HG02610 (cell line): ENCODE results near the gene ATP2A2.
"Not testable (repeated sequence)": the region's sequence is repeated elsewhere in the genome, so short reads cannot be mapped to it uniquely, and the experiment has no call there.

ENCODE experiments used
- ATAC-seq: cut with Tn5 transposase; IDR thresholded peaks from one replicate; pipeline ENCODE4 v1.9.1; 2021; ENCODE audit warnings: mild to moderate bottlenecking, moderate library complexity; ENCODE audit not compliant: unreplicated experiment

The ATP2A2 gene

DNA sequence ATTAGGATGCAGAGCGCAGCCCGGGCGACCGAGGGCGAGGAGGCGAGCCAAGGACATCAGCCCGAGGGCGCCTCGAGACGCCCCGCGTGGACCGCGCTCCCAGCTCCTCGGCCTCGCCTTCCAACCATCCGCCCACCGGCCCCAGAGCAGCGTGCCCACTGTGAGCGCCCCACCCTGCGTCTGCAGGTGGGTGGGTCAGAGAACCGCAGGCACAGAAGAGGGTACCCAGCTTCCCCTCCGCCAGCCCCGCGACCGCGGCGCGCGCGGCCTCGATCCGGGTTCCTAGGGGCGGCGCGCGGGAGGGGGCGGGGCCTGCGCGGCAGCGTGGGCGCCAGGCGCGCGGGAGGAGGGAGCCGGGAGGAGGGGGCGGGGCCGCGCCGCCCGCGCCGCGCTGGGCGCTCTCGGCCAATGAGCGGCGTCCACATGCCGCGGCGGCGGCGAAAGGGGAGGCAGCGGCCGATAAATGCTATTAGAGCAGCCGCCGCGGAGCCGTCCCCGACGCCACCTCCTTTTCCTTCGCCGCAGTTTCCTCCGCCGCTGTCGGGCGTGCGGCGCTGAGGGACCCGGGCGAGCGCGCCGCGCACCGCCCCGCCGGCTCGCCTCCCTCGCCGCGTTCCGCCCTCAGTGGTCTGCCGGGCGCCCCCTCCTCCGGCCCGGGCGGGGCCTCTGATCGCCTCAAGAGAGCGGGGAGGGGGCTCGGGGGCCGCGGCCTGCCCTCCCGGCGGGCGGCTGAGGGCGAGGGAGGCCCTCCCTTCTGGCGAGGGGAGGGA is at the start of gene ATP2A2:
Gene ATP2A2 (plus strand): TSS at position 469 of the 770 bp plus-strand sequence. CDS start 543 bp downstream, outside the sequence.
- peak; percentile 80 for ATAC-seq

DNA sequence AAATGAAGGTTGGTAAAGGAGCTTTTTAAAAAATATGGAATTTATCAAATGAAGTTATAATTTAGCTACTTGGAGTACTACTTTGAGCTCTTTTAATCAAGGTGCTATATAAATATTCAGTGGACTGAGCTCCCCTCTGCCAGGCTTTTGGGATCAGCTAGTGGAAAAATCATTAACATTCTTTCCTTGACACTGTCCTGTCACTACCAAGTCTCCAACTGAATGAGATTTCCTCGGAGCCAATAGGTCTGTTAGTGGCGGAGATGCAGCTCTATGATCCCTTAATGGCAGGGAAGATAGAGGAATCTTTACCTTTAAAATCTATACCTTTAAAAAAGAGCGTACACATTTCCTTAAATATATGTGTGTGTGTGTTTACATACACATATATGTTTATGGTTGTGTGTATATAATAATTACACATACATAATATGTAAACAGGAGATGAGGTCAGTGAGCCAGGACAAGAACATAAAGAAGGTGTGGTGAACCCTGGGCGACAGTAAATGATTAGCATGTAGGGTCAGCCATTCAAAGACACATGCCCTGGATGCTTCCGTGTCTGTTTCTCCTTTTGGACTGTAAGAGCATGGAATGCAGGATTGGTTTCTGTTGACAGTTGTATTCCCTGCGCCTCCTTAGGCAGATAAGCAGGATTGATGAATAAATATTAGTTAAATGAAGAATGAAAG is 47.7 kb upstream of the ATP2A2 start:
- ATAC-seq = no peak

DNA sequence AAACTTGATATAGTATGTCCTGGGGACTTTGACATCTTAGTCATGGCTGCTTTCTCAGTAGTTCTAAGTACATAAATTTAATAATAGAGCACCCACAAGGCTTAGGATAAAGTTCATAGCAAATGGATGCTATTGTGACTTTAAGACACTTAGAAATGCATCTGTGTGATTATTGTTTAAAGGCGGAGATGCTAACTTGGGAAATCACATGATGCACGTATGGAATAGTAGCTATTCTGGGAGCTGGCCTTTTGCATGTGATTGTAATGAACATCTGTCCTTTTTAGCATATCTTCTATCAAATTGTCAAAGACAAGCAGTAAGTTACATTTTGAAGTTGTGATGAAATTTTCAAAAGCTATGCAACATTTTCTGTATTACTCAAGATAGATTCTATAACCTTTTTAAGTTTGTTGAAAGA is 46.7 kb upstream of the ATP2A2 start:
- ATAC-seq = no peak

DNA sequence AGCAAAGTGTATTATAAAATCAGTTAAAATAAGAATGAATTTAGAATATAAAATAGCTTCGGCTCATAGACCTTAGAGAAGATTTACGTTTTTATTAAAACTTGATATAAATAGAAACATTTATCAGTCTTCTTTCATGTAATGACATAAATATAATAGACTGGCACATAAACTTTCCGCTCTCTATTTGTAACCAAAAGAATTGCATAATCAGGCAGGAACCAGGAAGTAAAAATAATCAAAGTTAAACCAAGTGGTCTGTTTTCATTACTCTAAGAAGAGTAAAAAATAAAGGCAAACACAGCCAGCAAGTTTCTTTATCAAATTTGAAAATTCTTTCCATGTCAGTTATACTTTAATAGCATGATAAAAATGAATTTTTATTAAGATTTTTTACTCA is 46.3 kb upstream of the ATP2A2 start:
- ATAC-seq = no peak

DNA sequence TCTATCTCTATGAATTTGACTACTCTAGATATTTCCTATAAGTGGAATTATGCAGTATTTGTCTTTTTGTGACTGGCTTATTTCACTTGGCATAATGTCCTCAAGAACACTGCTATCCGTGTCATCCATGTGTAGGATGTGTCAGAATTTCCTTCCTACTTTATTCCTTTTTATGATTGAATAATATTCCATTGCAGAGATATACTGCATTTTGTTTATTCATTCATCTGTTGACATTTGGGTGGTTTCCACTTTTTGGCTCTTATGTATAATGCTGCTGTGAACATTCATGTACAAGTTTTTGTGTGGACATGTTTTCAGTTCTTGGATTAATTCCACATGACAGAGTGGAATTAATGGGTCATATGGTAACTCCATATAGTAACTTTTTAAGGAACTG is 45.7 kb upstream of the ATP2A2 start:
- no peak for ATAC-seq

DNA sequence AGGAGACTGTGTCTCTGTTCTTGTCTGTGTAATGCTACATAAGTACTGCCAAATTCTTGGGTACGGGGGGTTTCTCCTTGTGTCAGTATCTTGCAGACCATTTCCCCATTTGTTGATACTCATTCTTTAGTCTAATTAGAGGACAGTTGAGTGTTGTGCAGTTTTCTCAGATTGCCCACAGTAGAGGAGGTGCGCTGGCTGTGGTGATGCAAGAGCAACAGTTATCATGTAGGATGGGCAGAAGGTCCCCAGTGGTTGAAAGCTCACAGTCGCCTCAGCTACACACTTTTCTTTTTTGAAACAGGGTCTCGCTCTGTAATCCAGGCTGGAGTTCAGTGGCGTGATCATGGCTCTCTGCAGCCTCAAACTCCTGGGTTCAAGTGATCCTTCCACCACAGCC is 37.8 kb upstream of the ATP2A2 start:
- ATAC-seq = no peak

DNA sequence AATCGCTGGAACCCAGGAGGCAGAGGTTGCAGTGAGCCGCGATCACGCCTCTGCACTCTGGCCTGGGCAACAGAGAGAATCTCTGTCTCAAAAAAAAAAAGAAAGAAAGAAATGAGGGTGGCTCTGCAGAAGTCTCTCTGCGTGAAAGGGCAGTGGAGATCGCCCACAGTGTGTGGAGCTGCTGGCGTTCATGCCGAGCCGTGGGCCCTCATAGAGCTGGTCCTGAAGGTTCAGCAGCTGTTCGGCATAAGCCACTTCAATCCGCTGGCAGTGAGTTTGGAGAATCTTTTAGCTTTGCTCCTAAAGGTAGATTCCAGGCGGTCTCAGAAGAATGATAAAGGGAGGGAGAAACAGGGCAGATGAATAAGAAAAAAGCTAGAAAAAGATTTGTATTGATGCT is 36.7 kb upstream of the ATP2A2 start:
- no peak for ATAC-seq

DNA sequence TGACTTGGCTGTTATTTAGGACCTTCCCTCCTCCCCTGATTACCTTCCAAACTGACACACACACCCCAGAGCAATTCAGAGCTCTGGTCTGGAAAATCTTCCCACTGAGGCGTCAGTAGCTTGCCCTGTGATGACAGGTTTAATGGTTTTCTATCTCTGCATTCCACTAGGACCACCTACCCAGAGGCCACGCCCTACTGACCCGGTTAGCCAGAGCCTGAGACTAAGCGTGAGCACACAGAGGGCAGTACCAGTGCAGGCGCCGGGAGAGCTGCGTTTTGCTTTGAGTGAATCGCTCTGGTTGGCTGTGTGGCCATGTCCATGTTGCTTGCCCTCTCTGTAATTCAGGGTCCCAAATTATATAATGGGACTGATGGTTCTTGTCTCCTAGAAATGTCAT is 36.2 kb upstream of the ATP2A2 start:
- ATAC-seq = no peak

DNA sequence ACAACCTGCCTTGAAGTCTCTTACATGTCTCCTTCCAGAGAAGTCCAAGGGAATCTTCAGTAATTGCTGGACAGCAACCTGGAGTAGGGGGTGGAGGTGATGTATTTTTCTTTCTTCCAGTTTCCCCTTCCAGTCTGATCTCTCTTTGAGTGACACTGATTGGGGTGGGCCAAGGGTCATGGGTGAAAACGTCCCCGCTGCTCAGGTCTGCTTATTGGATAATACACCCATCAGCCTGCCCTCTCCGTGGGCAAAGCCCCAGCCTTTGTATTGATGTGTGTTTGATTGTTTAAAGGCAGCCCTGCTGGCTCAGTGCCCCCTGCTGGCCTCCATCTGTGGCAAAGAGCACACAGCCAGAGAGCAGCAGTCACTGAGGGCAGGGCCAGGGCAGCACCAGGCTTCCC is 35.7 kb upstream of the ATP2A2 start:
- no peak for ATAC-seq

DNA sequence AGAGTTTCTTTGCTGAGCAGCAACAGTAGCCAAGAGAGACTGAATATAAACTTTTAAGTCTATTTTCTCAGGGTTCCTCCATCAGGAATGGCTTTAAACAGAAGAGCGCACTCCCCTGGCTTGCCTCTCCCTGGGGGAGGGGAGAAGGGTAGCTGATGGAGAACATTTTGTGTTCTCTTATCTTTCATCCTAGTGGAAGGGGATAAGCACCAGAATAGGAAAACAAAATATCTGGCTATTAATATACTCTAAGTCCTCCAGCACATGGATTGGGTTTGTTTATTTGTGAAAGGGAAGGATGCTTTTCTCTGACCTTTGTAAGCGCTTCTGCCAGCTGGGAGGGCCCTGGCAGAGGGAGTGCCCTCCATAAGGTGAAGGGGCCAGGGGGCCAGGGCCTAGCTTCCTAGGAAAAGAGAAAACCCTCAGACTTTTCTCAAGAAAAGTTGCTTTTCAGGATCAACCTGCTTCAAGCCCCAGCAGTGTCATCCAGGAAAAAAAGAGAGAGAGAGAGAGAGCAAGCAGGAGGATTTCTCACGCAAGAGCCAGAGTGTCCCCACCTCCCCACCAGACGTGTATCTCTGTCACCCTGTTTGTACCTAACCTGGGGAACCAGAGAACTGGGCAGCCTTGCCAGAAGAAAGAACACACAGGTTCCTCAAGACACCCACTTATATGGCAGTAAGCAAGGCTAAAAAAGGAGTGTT is 34.3 kb upstream of the ATP2A2 start:
- no peak for ATAC-seq

DNA sequence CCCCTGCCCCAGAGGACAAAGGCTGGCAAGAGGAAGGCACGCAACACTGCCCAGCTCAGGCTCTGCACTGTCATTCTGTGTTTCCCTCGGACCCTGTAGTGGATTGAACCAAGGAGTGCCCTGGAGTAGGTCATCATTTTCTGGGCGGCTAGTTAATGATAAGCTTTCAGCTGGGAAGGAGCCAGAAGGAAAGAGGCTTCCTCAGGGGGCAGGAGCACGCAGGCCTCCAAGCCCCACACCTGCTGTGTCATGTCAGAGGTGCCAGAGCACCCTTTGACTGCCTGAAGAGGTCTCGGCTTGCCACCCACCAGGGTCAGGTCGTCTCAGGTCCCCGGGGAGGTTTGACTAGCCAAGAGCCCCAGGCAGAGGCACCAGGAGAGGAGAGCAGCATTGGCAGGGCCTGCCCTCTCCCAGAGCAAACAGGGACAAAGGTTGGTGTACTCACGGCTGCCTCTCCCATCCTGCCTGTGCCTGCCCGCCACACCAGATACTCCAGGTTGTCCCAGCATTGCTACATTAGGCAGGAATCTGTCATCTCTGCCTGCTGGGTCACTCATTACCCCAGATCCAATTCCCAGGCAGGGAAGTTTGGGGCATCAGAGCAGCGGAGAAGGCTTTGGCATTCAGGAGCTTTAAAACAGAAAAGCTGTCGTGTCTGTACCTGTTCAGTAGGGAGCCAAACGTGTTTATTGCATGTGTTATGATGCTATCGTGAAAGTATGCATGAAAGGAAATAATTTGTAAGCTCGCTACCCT is 33.5 kb upstream of the ATP2A2 start:
- no peak for ATAC-seq

DNA sequence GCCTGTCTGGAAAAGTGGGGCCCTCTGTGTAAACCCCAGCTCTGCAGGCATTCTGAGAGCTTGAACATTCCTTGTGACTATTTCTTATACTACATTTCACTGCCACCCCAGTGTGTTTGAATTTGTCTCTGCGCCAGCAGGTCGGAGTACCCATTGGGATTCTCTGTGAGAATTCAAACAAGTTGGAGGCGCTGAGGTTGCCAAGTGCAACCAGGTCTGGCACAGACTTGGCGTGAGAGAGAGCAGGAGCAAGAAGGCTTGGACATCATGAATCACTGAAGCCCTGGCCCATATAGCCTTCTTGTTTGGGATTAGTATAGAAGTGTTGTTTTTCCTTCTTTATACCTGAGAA is 33.0 kb upstream of the ATP2A2 start:
- ATAC-seq = no peak

DNA sequence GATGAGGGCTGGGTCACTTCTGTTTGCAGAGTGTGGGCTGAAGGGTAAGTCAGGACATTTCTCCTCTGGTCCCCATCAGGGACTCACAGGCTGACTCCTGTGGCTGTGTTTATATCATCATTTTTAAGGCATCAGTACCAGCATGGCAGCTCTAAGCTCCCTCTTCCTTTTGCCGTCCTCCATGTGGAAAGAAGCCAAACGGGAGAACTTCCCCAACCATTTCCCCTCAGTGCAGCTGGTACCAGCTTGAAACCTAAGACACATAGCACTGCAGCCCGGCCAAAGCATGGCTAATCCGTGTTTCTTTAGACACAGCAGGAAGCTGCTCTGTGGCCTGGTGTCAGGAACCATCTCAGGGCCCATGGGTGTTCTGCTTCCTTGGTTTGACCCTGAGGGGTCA is 31.9 kb upstream of the ATP2A2 start:
- no peak for ATAC-seq

DNA sequence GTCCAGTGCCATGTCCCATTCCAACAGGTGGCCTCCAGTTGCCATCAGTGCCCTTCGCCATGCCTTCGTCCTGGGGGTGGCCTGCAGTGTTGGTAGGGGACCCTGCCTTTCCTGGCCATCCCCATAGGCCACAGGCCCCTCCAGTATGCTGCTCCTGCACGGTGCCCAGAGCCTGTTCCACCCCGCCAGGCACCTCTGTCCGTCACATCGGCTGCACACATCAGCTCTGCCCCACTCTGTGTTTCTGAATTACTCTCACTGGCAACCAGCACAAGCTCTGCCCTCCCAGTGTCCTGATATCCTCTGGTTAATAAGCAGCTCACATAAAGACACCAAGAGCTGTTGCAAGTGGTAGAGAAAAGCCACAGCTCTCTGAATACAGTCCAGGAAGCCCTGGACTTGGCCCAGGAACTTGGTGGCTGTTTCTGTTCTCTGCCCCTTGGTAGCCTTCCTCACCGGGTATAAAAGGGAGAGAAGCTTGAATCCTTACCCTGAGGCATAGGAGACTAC is 31.3 kb upstream of the ATP2A2 start:
- no peak for ATAC-seq

DNA sequence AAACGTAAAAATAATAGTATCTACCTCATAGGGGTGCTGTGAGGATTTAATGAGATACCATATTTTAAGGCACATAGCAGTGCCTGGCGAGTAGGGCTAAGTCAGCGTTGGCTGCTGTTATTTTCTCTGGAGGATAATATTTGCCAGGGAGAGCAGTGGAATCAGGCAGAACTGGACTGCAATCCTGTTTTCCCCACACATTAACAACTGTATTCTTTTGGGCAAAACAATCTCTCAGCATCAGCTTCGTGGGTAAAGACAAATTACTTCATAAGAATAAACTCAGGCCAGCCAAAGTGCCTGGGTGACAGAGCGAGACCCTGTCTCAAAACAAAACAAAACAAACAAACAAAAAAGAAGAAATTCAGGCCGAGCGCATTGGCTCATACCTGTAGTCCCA is 29.7 kb upstream of the ATP2A2 start:
- ATAC-seq = no peak

DNA sequence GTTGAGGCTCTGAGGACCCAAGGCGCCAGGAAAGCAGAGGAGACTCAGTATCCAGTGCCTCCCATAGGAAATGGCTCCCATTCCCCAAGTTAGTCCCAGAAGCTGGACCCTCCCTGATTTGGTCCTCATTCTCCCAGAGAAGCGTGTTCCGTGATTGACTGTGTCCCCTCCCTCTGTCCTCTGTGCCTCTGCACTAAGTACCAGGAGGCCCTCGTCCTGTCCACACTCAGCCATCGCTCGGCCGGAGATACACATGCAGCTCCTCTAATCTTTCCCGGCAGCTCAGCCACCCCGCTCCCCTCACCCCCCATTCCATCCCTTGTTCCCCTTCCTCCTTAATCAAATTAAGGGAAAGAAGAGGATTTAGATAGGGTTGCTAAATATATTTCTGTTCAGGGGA is 28.3 kb upstream of the ATP2A2 start:
- ATAC-seq = no peak

DNA sequence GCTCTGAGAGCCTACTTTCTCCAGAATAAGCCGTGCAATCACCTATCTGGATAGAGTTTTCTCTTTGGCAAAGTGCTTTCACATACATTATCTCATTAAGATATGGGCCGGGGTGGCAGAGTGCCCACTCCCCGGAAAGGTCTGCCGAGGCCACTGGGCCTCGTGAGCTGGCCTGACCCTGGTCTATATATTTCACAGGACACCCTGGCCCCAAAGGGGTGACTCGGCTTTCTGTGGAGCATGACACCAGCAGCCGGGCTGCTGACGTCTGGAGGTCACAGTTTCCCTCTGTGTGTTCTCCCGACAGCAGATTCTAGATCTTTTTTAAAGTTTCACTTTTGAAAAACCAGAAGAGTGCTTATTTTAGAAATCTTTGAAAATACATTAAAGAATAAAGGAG is 27.9 kb upstream of the ATP2A2 start:
- ATAC-seq = no peak

DNA sequence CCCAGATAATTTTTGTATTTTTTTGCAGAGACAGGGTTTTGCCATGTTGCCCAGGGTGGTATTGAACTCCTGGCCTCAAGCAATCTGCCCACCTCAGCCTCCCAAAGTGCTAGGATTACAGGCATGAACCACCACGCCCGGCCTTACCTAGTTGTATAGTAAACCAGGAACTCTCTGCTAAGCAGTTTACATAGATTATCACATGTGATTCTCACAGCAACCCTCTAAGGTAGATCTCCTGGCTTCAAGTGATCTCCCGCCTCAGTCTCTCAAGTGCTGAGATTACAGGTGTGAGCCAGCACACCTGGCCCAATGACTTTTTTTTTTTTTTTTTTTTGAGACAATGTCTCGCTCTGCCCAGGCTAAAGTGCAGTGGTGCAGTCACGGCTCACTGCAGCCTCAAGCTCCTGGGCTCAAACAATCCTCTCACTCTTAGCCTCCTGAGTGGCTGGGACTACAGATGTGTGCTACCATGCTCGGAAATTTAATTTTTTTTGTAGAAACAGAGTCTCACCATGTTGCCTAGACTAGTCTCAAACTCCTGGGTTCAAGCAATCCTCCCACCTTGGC is 26.0 kb upstream of the ATP2A2 start:
- no peak for ATAC-seq

DNA sequence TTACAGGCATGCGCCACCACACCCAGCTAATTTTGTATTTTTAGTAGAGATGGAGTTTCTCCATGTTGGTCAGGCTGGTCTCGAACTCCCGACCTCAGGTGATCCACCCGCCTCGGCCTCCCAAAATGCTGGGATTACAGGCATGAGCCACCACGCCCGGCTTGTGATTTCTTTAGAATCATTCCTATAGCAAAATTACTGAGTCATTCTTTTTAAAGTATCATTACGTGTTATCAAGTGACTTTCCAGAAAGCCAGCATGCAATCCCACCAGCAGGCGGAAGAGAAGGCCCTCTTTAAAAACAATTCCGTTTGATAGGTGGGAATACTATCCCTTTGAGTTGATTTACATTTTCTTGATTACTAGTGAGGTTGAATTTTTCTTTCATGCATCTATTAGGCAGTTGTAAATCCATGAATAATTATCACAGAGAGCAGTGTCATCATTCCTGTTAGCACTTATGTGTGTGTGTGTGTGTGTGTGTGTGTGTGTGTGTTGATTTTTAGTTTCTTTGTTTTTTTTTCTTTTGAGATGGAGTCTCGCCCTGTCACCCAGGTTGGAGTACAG is 25.1 kb upstream of the ATP2A2 start:
- not testable (repeated sequence) for ATAC-seq

DNA sequence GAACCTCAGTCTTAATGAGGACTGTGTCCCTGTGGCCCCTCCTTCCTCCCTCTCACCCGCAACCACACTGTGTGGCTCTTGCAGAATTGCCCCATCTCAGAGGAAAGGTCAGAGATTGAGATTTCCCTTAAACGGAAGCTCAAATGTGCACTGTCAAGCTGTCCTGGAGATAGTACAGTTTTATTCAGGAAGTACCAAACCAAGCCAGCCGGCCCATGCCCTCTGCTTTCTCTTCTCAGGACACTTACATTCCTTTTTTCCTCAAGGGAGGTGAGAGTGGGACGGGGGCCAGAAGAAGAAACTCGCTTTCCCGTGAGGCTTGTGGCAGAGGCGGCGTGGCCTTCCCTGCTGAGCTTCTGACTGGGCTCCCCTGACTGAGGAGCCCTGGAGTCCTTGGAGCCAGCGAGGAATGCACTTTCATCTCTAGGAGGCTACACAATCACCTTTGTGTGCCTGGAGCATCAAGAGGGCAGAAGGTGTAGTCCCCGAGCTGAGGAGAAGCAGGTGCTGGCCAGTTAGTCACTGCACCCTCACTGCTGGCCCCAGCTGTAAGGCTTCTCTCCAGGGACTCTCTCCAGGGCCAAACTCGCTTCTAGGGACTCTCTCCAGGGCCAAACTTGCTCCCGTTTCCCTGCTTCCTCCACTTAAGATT is 24.1 kb upstream of the ATP2A2 start:
- no peak for ATAC-seq
